HG03280 (cell line): ENCODE data around the gene FHL2.

Experiments
- ATAC-seq: cut with Tn5 transposase; IDR thresholded peaks from one replicate; pipeline ENCODE4 v1.9.1; 2021; ENCODE audit warnings: mild to moderate bottlenecking, moderate library complexity; ENCODE audit not compliant: unreplicated experiment

Gene FHL2, protein sequence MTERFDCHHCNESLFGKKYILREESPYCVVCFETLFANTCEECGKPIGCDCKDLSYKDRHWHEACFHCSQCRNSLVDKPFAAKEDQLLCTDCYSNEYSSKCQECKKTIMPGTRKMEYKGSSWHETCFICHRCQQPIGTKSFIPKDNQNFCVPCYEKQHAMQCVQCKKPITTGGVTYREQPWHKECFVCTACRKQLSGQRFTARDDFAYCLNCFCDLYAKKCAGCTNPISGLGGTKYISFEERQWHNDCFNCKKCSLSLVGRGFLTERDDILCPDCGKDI

DNA sequence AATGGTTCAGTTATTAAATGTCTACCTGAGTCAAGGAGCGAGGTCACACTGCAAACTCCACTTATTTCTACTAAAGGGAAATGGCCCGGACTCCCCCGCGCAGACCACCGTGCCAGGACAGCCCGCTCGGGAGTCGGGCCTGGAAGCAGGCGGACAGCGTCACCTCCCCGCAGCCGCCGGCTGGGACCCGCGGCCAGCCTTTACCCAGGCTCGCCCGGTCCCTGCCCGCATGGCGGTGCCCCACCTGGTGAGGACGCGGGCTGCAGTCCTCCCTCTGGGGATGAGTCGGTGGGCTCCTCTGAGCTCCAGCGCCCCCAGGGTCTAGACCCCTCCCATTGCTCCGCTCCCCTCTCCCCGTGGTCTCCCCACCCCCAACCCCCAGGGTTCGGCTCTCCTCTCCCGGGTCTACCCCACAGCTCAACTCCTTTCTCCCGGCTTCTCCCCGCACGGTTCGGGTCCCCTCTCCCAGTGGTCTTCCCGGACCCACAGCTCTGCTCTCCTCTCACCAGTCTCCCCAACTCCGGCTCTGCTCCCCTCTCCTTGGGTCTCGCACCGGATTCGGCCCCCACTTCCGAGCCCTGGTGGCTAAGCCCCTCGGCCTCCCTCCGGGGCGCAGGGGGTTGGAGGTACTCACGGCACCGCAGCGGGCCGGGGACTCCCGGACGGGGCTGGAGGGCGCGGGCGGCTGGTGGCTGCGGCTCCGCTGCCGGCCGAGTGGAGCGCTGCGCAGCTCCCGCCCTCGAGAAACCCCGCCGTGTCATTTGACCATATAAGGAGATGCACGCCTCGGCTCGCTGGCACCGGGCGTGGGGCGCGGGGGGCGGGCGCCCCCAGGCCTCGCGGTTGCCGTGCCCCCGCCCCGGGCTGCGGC lies at the start of gene FHL2:
TSS of gene FHL2 (minus strand) at position 716 of the 871 bp plus-strand sequence. CDS start 12,535 bp downstream, outside the sequence.
- ATAC-seq, result peak; percentile 99

DNA sequence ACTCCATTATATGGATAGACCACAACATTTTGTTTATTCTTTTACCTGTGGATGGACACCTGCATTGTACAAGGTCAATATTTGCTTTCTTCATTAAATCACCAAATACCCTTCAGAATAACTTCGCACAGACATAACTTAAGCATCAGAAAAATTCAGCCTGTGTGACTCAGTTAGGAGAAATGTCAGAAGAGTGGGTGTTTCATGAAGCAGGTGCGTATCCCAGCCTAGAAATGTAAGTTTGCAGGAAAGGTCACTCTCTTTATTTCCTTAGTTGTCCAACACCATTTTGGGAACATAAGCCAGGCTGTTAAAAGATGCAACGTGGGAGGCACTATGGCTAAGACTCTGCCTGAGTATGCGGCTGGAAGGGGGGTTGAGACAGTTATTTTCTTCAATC lies 48.6 kb upstream of the FHL2 start:
- ATAC-seq, result no peak

DNA sequence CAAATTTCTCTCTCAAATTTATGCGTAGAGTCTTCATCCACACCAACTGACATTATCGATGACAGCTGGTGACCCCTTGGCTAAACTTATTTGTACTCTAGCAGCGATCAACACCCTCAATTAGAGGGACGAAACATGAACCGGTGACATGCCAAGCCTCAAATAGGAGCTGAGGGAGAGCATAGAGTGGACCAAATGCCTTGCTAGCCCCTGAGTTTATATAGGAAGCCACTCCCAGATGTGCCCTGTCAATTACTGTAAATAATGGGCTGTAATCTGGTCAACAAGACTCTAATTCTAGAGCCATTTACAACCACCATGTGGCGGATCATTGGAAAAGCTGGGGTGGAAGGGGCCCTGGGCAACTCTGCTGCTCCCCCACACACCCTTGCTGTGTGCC lies 47.6 kb upstream of the FHL2 start:
- ATAC-seq, result no peak

DNA sequence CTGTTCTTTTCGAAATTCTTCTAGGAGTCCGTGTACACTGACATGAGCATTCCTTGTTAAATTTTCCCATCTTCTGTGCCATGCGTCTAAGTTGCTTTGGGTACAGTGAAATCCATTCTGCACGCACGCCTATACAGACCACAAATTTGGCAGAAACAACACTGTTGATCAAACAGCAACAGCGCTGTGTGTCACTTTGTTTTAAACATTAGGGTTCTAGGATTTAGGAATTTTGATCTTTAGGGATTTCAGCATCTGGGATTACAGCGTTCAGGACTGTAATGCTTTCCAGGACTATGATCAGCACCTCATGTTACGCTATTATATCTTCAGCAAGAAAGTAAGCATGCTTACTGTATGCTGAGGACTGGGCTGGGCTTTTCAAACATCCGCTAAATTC lies 47.1 kb upstream of the FHL2 start:
- ATAC-seq, result no peak

DNA sequence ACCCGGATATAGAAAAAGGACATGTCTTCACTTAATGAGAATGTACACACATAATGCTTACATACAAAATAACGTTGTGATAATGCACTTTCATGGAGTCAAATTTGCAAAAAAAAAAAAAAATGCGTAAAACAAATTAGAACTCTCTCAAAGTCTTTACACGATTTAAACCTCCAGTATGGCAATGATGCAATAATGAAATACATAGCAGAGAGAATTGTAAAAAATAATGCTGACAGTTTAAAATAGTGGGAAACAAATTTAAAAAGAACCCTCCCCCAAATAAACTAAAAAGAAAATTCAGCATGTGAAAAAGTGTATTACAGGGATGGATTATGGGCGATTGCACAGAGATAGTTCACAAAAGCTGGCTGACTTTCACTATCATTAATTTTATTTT lies 46.6 kb upstream of the FHL2 start:
- no peak for ATAC-seq

DNA sequence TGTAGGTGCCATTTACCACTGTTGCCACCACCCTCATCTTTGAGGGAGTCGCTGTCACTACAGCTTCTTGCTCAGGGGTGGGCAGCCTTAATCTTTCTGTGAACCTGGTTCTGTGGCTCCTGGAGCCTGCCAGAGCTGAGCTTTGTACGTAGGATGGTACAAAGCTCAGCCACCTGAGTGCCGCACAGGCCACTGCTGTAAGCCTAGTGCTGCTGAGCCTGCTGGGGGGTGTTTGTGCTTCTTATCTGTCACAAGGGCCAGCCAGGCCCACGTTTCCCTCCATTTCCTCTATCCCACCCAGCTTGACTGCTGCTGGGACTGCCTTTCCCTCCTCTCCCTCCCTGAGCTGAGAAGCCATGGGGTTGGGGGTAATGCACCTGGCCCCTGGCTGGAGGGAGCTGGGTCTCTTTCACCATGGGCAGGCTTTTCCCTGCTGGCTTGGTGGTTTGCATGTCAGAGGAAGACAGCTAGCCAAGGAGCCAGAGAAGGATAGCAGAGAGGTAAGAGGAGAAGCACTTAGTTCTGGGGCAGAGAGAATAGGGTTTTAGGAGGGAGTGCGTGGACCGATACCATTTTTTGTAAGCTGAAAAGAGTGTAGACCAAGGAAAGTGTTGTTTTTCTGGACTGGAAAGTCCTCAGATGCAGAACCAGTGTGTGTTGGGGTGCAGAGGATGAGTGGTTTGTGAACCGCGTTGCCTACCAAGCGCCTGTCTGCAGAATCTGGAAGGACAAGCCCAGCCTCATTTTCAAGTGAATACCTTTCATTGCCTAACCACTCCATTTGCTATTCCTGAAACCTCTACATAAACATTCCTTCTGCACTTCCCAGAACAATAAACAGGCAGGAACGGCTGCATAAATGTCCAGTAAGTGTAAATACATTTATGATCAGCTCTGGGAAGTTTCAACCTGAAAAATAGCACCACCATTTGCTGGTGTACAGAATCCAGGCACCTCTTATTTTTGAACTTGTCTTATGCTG lies 45.1 kb upstream of the FHL2 start:
- no peak for ATAC-seq

DNA sequence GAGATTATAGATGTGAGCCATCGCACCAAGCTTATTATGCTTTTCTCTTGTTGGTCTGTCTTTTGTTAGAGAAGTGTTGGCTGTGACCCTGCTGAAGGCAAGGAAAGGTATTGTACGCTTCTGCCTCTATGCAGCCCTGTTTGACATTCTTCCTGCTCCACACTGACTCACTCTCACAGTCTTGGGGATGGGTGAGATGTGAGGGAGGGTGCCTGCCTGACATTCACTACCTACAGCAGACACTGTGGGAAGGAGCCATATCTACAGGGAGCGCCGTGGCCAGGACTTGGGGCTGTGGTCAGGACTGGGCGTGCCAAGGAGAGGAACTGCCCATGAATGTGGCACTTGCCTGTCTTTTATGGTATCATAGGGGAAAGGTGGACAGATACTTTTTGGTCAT lies 43.9 kb upstream of the FHL2 start:
- ATAC-seq, result no peak

DNA sequence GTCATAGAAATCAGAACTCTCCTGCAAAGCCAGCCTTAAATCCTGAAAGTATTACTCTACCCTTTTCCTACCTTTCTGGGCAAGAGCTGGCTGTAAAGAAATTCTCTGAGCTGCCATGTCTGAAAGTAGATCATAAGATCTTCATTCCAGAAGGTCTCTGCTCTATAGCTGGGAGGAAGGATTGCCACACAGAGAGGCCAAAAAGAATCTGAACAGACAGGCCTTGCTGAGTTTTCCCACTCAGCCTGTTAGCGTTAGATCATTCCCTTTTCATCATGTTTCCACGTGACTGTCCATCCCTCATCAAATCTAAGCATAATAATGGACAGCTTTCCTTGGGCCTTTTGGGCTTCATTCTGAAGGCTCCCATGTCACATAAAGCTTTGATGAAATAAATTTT lies 43.2 kb upstream of the FHL2 start:
- no peak for ATAC-seq

DNA sequence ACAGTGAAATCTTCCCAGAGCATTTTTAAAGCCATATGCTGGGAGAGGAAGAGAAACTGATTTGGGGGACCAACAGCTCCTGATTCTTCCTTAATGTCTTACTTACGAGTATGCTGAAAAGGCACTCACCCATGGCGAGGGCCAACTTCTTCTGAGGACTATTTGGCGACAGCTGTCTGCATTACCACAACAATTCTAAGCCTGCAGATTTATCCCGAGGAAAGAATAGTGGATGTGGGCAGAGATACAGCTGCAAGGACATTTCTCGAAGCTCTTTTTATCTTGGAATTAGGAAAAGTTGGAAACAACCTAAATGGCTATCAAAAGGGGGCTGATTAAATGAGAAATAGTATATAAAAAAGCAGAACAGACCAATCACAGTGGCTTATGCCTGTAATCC lies 40.3 kb upstream of the FHL2 start:
- ATAC-seq, result no peak

DNA sequence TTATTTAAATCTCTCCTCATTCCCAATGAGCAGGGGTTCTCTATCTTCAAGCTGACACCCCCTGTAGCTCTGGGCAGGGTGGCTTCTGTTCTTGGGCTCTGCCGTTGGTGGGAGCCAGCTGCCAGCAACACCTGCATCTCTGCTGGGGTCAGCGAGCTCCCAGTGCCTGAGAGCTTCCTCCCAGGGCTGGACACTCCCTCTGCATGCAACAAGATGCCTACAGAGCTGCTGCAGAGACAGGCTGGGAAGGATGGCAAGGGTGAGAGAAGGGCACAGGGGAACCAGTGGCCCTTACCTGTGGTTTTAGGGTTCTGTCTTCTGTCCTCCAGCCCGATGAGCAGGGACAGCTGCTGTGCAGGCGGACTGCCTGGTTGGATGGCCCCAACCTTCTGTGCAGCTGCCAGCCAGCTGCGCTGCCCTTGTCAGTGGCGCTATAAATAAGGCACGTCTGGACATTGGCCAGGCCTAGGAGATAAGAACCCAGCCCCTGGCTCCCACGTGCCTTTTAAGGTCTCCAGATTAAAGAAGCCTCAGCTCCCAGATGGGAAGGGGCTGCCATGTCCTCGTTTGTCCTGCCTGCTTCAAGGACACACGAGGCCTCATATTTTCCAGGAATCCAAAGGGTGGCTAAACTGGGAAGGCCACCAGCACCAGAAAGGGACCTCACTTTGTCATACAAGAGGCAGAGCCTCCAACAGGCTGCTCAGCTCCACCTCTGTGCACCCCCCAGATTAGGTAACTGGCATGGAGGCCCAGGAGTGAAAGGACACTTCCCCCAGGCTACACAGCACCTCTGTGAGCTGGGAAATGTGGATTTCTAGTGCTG lies 39.5 kb upstream of the FHL2 start:
- ATAC-seq, result no peak

DNA sequence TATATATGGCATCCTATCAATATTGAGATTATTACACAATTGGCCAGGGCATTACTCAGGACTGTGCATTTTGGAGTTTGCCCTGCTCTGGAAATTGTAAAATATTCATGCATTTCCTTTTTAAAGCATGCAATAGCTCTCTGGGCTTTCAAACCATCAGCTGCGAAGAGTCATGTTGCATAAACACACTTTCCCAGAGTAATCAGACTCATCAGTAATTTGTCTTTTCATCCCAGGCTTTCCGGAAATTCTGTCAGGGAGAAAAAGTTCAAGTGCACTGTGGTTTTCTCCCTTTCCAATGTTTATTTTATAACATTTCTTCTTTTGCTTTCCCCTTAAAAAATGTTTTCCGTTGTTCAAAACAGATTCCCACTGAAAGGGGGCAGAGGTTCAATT lies 38.9 kb upstream of the FHL2 start:
- ATAC-seq, result no peak

DNA sequence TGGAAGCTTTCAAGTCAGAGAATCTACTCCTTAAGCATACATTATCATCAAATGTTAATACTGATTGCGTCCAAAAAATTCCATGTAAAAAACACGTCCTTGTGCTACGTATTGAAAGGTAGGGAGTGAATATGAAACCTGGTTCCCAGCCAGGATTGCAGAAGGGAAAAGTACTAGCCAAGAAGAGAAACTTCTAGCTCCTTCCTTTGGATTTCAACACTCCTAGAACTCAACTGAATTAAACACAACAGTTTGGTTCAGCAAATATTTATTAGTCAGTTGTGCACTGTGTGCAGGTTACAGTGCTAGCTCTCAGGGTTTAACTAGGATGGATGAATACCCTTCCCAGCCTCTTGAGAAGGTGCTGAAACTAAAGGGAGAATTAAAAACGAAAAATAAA lies 33.9 kb upstream of the FHL2 start:
- ATAC-seq, result no peak

DNA sequence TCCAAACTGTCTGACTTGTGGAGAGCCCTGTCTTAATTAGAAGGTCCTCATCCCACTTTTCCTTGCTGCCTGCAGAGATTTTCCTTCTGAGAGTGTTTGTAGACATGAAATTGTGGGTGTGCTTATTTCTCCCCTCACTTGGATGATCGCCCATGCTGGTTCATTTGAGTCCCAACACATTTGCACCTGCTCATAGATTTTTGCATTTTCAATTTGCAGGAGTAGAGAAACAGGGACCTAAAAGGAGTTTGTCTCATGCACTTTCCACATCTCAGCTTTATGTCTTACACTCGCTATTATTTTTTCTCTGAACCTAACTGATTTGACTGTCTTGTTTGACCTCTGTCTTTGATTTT lies 33.2 kb upstream of the FHL2 start:
- no peak for ATAC-seq

DNA sequence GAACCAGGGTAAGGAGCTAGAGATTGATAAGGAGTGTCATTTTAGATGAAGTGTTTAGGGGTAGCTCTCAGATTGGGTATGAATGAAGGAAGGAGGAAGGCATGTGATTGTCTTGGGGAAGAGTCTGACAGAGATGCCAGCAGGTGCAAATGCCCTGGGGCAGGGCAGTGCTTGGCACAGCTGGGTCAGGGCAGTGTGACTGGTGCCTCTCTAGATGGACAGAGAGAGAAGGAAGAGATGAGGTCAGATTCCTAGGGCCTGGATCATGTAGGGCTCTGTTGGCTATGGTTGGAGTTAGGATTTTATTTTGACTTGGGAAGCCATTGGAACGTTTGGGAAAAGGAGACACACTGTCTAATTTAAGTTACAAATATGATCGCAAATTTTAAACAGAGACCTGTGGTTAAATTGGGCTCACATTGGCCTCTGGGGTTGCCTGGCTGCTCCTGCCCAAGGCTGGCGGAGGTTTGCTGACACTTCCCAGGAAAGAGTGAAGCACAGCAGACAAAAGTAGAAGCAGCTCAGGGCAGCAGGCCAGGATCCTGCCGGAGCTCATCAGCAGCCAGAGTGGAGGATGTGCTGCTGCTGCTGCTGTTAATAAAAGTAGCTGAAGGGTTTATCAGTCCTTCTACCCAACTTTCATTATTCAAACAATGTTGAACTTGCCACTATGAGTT lies 32.7 kb upstream of the FHL2 start:
- ATAC-seq, result no peak

DNA sequence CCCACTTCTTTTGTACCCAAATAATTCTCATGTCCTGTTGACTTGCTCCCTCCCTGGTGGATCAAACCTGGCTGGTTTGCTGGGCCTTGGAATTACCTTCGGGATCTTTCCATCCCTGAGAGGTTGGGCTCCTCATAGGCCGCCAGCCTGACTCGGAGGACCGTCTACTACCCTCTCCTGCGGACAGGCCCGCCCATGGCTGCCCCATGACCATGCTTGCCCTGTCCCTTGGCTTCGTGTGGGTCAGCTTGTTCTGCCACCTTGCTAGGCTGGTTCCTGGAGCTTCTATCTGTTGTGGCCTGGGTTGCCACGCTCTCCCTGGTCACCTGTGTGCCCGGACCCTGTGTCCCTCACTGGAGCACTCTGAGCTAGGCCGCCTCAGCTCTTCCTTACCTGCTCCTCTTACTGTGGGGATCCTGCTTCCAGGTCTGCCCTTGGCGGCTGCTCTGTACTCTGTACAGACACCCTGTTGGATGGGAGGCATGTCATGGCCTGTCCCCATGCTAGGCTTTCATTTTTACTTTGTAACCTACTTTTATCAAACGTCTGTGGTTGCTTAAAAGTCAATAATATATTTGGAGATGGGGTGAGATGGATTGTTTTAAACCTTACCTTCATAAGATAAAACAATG lies 29.7 kb upstream of the FHL2 start:
- ATAC-seq, result no peak

DNA sequence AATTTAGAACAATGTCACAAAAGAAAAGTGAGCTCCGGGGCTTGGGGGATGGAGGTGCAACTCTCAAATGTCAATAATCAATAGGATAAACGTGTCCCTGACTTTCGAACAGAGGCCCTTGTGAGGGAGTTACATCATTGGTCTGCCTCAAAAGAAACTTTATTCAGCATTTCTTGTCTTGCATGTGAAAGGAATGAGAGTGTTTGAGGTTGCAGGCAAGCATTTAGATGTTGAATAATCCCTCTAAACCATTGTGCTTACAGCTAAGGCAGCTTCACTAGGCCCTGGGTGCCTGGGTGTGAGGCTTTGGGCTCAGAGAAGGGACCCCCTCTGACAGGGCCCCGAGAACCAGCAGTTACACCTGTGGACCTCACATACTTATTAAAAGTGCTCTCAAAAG lies 28.6 kb upstream of the FHL2 start:
- ATAC-seq, result no peak

DNA sequence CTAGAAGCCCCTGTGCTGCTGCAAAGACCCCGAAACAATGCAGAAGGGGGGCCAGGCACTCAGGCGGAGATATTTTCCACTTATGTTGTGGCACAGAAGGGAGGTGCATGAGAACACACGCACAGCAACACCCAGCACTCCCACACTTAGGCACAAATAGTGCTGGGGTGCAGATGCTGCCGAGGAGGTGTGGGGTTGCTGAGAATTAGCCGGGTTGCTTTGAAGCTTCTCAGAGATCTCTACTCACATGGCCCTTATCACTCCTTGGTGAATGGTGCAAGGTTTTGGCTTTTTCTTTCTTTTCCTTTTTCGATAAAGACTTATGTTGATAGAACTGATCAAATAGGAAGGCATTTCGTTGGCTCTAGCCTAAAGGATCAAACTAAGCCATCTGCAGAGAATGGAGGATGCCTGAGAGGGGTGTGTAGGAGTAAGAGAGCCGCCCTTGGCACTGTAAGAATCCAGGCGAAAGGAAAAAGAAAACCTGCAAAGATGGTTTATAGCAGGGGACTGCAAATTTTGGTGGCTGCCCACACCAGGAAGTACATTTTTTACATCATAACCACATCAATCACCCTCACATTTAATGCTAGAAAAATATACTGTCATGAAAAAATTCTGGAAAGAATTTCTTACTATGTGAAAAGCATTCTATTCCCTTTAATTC lies 27.9 kb upstream of the FHL2 start:
- no peak for ATAC-seq

DNA sequence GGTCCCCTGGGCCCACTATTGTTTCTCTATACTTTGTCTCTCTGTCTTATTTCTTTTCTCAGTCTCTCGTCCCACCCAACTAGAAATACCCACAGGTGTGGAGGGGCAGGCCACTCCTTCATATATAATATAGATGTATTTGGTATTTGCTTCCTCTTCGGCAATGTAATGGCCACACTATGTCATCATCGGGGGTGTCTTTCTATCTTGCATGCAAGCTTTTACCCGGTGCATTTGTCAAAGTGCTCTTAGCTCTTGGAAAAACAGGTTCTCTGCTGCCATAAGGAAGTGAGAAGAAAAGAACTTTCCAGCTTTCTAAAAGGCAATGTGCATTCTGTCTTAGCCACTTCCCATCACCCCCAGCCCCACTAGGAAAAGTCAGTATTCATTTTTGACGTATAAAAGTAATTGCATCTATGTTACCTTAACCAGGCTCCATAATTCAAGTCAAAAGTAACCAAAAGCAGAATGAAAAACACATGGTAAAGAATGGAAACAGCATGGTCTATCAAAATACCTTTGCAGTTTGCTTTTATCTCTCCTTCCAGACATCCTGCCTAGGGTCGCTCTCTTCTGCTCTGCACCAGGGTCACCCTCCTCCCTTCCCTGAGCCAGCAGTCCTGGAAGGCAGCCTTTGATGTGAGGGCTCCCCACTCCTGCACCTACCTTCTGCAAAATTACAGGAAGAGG lies 27.2 kb upstream of the FHL2 start:
- no peak for ATAC-seq
